SHP77 treated with DMSO at 0.1 percent for 48 hours (cell line): Measurements from ENCODE around the gene PSEN1.

ENCODE experiments used
- DNase-seq: peaks from one replicate; lab custom pipeline; 2025; lab: John Stamatoyannopoulos, UW

The PSEN1 gene

DNA sequence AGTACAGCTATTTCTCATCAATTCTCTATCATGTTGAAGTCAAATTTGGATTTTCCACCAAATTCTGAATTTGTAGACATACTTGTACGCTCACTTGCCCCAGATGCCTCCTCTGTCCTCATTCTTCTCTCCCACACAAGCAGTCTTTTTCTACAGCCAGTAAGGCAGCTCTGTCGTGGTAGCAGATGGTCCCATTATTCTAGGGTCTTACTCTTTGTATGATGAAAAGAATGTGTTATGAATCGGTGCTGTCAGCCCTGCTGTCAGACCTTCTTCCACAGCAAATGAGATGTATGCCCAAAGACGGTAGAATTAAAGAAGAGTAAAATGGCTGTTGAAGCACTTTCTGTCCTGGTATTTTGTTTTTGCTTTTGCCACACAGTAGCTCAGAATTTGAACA, 83.8 kb downstream of the PSEN1 start:
- no peak for DNase-seq

DNA sequence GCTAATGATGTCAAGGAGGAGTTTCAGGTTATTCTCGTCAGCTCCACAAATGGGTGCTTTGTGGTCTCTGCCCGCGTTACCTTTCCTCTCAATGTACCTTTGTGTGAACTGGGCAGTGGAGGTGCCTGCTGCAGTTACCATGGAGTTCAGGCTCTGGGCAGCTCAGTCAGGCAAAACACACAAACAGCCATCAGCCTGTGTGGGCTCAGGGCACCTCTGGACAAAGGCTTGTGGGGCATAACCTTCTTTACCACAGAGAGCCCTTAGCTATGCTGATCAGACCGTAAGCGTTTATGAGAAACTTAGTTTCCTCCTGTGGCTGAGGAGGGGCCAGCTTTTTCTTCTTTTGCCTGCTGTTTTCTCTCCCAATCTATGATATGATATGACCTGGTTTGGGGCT, 84.3 kb downstream of the PSEN1 start:
- DNase-seq: no peak

DNA sequence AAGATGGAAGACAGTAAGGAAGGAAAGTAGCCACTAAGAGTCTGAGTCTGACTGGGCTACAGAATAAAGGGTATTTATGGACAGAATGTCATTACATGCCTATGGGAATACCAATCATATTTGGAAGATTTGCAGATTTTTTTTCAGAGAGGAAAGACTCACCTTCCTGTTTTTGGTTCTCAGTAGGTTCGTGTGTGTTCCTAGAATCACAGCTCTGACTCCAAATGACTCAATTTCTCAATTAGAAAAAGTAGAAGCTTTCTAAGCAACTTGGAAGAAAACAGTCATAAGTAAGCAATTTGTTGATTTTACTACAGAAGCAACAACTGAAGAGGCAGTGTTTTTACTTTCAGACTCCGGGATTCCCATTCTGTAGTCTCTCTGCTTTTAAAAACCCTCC, 85.6 kb downstream of the PSEN1 start:
- DNase-seq: no peak

DNA sequence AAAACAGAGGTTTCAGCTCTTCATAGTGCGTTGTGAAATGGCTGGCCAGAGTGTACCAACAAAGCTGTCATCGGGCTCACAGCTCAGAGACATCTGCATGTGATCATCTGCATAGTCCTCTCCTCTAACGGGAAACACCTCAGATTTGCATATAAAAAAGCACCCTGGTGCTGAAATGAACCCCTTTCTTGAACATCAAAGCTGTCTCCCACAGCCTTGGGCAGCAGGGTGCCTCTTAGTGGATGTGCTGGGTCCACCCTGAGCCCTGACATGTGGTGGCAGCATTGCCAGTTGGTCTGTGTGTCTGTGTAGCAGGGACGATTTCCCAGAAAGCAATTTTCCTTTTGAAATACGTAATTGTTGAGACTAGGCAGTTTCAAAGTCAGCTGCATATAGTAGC, 86.7 kb downstream of the PSEN1 start:
- DNase-seq: no peak

DNA sequence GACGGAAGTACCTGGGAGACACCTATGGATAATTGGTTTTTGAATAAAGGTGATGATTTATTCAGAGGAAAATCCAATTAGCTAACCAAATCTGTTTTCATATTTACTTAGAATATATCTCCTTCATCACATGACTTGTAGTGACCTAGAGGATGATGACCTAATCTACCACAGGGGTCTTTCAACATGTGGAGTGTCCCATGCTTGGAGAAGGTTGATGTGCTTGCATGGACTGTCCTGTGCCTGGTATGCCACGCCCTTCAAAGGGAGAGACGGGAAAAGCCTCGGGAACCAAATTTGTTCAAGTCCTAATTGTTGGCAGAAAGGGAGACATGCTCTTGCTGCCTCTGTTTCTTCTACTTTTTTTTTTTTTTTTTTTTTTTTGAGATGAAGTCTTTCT, 89.2 kb downstream of the PSEN1 start:
- no peak for DNase-seq

DNA sequence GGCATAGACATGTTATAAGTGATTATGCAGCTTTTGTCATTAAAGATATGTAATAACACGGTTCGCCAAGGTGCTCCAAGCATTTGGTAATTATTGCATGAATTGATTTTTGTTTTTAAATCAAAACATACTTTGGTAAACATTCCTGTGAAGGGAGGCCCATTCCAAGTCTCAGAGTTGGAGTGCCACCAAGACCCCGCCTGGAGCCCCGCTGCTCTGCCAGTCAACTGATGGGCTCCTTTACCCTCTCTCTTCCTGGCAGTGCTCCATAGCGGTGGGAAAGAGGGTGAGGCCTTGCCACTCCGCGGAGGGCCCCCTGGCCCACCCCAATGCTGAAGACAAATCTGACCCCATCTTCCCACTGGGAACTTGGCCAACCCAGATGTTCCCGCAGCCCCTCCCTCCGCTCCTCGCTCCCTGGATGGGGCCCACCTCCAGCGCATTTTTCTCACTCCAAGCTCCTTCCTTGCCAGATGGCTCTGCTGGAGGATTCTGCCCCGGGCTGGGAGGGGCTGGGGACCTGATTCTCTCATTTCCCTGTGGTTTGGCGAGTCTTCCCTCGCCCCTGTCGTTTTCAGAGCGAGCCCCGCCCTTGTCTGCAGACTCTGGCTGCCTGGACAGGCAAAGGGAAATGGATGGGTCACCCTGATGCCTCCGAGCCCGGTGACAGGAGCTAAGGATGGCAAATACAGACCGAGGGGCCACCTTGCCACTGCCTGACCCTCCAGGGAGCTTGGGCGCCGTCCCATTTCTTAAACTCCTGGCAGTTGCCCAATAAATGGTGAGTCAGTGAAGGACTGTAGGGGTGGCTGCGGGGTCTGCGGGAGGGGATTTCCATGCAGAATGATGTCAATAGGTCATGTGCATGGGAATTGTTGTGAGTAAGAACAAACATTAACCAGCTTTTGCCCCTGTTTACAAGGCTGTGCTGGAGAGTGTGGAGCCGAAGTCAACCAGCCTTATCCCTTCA, 91.8 kb downstream of the PSEN1 start:
- no peak for DNase-seq

DNA sequence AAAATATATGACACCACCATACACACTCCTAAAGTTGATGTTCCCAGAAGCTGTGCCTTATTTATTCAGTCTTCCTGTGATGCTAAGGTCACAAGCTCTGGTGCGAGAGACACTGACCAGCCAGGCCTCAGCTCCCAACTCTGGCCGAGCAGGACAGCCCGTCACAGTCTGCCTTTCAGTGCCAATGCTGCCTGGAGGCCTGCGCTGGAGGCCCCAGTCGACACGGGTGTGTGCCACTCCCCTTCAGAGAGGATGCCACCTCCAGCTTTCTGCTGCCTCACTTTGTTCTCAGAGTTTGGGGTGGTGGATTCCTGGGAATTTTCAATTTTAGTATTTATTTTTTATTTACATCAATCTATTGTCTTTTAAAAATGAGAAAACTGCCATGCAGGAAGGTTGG, 93.7 kb downstream of the PSEN1 start:
- no peak for DNase-seq

DNA sequence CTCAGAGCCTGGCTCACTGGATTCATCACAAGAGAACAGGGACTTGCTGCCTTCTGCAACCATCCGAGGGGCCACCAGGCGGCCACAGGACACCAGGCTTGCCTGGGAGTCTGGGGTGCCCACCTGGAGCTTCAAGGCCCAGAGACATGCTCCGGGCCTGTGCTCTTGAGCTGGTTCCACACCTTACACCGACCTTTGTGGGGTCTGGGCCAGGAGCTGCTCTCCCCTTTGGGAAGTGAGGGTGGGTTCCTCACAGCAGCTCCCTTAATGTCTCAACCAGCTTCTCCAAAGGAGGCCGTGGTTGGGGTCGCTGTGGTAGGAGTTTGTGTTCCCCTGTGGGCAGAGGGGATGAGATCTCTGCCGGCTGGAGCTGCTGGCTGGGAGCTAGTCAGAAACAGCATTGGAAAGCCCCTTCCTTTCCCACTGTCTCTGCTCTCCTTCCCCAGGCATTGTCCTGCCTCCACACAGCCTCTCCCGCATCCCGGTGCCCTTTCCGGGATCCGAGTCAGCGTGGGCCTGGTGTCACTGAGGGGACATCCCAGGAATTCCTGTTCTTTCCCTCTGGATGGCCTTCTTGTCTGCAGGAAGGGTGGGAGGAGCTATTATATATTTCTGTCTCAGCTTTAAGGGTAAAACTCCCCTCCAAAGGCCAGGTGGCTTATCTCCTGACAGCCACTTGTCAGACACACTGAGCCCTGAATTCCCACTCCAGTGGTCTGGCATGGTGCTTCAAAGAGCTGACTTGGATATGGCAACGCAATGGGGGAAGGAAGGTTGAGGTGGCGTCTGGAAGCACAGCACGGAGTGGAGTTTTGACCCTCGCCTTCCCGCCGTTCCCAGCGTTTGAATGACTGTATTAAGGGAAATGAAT, 95.9 kb downstream of the PSEN1 start:
- DNase-seq: peak; percentile 20

DNA sequence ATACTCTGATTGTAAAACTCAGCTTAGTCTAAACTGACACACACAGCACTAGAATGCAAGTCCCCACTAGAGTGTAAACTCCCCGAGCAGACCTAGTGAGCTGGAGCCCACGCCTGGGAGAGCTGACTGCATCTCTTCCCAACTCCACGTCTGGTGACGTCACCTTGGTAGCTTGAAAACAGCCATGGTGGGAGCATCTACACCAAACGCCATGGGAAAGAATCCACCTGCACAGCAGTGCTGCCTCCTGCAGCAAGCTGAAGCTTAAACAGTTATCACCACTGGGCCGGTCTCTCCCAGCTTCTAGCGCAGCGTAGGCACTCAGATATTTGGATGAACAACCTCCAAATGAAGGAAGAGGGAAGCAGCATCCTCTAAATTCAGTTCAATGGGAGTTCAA, 96.7 kb downstream of the PSEN1 start:
- no peak for DNase-seq

DNA sequence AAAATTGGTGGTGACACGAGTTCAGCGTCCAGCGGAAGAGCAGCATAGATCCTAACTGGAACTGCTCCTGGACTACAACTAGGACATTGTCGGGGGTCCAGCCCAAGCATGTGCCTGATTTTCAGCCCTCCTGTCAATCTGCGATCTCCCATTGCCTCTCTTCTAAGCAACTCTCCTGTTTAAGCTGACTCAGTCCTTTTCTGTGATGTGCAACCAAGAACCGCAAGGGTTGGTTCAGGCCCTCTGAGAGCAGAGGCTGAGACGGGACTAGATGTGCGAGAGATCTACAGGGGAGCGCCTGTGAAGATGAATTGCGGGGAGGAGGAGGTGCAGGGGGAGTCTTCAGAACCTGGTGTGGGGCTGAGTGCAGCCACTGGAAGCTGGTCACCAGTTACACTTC, 97.3 kb downstream of the PSEN1 start:
- no peak for DNase-seq

DNA sequence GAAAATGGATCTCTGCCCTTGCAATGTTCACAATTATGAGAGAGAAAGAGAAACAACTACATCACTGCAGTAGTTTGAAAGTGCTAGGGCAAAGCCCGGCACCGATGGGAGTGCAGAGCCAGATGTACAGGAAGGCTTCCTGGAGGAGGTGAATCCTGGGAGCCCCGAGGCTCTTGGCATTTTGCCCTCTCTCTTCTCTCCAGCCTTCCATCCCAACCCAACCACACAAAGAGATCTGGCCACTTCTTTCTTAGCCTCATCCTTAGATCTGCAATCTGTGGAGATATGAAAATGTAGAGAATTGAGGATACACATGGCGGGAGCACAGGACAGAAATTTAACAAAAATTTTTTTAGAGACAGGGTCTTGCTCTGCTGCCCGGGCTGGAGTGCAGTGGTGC, 97.7 kb downstream of the PSEN1 start:
- no peak for DNase-seq

DNA sequence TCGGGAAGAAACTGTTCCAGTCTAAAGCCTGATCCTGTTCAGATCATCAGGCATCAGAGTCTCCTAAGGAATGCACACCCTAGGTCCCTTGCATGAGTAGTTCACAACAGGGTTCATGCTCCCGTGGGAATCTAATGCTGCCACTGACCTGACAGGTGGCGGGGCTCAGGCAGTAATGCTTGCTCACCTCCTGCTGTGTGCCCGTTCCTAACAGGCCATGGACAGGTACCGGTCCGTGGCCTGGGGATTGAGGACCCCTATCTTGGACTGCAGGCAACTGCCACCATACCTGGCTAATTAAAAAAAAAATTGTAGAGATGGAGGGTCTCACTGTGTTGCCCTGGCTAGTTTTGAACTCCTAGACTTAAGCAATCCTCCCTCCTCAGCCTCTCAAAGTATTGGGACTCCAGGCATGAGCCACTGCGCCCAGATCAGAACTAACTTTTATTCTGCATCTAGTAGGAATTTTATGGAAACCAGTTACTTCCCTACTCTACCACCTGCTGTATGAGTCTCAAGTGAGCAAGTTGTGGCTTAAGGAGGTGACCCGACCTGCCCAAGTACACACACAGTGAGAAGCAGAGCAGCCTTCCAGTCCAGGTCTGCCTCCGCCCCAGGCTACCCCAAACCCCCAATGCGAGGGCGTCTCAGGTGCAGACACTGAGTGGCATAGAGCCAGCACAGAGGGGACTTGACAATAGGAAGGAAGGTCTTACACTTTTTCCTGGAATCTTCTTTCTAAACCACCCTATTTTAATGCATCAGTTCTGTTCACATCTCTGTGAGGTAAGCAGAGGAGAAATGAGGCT, 98.5 kb downstream of the PSEN1 start:
- DNase-seq: no peak

DNA sequence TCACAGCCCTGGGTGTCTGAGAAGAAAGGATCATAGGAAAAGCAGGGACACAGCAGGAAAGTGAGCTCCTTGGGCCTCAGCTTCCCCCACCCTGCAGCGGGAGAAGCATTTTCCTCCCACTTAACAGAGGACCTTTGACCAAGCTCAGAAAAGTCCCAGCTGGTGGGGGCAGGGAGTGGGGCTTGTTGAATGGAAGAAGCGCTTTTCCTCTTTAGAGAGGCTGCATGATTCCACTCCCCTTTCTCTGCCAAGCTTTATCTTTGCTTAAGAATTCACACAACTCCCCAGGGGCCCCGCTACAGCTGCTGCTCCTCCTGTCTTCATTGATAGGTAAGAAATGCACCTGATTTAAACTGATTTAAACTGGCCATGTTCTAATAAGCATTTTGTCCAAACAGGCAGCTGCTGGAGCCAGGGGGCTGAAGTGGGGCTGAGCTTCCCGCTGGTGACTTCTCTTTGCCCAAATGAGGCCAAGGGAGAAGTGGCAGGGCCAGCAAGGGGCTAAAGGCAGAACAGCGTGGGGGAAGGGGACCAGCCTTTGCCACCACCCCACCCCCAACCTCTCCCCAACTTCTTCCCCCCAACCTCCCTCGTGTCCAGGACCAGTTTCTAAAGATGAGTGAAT, 99.3 kb downstream of the PSEN1 start:
- no peak for DNase-seq

DNA sequence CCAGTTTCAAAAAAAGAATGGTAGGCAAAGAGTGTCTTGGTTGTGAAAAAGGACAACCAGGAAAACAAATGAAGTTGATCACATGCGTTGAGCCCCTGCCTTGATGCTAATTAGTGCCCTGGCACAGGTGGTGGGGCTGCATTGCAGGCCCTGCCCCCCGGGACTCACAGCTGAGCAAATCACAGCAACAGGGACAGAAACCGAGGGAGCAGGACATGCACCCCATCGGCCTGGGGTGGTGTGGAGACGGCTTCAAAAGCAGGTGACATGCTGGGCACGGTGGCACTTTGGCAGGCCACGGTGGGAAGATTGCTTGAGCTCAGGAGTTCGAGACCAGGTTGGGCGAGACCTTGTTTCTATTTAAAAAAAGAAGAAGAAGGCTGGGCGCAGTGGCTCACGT, 99.8 kb downstream of the PSEN1 start:
- no peak for DNase-seq

DNA sequence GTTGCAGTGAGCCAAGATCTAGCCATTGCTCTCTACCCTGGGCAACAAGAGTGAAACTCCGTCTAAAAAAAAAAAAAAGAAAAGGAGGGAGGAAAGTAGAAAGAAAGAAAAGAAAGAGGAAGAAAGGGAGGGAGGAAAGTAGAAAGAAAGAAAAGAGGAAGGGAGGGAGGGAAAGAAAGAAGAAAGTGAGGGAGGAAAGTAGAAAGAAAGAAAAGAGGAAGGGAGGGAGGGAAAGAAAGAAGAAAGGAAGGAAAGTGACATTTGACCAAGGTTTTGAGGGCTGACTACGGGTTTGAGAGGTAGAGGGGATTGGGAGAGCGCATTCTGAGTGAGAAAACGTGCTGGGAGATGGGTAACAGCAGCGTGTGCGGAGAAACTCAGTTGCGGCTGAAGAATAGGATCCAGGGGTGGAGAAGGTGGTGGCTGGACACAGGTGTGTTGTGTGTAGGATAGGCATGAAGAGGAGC, 100.5 kb downstream of the PSEN1 start:
- no peak for DNase-seq

DNA sequence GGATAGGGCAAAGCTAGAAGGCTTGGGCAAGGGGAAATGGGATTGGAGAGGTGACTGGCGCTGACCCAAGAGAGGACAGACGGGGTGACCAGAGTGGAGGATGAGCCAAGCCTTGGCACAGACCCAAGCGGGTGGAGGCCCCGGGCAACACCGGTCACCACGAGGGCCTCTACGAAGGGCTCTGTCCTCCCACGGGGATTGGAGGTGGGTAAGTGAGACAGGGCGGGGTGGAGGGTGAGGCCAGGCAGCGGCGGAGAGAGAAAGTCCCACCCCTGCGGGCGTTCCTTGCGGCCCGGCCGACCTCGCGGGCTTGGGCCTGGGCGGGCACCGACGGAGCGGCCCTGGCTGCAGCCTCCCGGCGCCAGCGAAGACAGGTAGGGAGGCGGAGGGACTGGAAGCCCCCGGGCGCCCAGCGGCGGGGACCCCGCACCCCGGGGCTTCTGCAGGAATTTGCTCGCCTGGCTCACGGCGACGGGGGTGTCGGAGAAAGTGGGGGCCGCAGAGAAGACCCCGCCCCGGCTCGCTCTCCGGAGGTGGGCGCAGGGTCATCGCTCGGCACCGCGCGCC, 101.0 kb downstream of the PSEN1 start, which contains the start of gene PAPLN:
PAPLN (plus strand) TSS at position 288 of the 567 bp plus-strand sequence. CDS start 2,273 bp downstream, outside the sequence.
- no peak for DNase-seq

DNA sequence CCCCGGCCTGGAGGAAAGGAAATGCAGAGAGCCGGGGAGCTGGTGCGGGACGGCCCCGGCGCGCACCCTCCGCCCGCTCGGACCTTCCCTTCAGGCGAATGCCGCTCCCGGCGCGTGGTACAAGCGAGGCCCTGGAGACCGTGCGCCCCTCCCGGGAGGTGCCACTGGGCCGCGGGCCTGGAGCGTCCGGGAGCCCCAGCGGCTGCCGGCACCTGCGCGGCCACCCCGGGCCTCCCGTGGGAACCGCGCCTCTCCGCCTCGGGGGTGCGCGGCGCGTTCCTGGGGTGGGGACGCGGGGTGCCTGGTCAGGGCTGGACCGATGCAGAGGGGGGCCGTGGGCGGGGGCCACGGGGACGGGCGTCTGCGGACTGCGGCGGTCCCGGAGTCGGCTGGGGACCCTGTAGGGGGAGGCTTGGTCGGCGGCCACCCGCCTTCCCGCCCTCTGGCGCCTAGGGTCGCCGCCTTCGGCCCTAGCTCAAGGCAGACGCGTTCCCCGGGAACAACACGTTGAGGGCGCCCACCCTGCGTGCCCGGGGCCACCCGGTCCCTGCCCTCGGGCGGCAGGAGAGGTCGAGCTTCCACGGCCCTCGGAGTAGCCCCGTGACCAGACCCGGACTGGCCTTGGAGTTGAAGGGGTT, 101.6 kb downstream of the PSEN1 start:
- DNase-seq: no peak

DNA sequence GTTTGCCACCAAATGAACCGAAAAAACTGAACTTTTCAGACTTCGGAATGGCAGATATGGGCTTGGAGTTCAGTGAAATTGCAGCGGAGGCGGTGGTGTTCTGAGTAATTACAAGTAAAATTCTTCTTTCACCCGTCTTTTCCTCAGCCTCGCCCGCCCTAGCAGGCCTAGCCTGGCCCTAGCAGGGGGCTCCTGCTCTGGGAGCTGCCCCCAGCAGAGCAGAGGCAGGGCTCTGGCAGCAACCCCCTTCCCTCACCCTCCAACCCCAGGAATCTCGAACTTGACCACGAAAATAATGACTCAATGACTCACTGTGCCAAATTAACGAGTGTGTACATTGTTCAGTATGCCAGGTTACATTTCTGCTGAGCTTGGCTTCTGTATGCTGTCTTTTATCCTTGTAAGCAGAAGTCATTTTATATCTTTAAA, 102.1 kb downstream of the PSEN1 start:
- DNase-seq: no peak

DNA sequence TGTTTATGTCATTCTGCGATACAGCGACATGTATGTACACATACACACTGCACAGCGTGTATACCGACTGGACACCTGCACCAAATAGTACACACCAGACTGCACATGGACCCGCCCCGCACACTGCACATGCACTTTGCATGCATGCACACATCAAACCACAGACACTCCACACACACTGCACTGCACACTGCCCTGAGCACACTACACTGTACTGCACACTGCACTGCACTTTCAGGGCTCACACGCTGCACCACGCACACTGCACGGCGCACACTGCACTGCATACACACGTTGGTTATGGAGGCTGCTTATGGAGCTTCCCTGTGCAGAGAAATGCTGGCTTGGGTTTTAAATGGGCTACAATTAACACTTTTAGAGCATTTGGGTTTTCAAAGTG, 102.6 kb downstream of the PSEN1 start:
- DNase-seq: no peak

DNA sequence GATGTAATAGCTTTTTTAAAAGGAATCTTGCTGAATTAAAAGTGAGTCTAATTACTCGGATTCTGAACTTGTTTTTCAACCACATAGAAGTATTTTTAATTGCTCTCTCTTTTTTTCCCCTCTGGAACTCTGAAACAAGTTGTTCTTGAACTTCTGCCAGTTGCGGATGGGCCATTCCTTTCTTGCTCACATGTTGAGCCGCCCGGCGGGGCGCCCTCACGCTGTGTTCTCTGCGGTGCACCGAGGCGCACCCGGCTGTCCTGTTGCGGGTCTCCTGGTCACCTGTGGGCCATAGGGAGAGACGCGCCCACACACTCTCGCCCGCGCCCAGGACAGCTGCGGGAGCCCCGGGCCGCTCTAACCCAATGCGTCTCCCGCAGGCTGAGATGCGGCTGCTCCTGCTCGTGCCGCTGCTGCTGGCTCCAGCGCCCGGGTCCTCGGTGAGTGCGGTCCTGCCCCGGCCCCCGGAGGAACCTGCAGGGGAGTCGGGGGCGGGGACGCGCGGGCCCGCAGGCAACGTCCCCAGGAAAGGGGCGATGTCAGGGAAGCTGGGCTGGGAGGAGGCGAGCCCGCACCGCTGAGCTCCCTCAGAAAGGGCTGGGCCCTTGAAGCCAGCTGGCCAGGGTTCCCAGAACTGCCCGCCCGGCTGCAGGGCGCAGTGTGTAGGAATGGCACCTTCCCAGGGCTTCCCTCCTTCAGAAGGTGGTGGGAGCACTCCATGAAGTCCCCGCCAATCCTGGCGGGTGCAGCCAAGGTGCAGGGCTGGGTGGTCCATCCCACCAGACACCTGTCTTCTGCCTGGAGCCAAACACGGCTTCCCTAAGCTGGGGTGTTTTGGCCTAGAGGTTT, 103.3 kb downstream of the PSEN1 start:
- no peak for DNase-seq
